Measurements from ENCODE around the gene SUFU.
A peak's percentile ranks its signal among the peaks of the same experiment; 100 is the strongest.

GRCh38 chr10:102644646-102645387 lies 141.0 kb downstream of the SUFU start:
- TF ChIP-seq POLR2AphosphoS5 (IDR thresholded peaks at IDR 0.05) (peak; percentile 70), POLR2A (IDR thresholded peaks at IDR 0.05) (peak in 1 of 2 donors; percentile 39), CTCF (IDR thresholded peaks at IDR 0.05) (peak in 3 of 4 experiments; percentile 75 to 81 (median 77))

Measured in gastroesophageal sphincter (tissue), 3 donors.